Measurements from ENCODE around the gene CREB5. TPM values are rescaled to one million over a fixed set of nuclear protein-coding genes. Genes with fewer than 3 reads are reported as not detected.
"Not testable (repeated sequence)": the region's sequence is repeated elsewhere in the genome, so short reads cannot be mapped to it uniquely, and the experiment has no call there.

CREB5 gene
- total and polyA plus RNA-seq, 2 of the 13 experiments (the other 11 are each of a cell fraction or from before 2014, with no cell fraction given) = 0.38 to 0.71 TPM

DNA sequence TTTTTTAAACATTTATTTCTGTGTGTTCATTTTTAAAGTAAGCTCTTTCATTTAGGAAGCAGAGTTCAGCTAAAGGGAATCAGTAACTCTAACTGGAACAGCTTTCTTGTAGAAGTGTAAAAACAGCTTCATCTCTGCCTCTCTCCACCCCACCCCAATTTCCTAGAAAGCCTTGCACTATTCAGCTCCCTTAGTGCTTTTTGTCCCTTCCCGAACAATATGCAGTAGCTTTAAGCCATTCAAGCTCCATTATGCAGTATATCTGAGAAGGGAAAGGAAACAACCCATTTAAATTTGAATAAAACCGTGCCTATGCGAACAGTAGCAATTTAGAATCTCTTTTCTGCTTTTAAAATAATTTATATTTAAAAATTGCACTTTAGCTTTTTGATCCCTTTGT, 411.3 kb downstream of the CREB5 start (continued):
- TF ChIP-seq, protein P1, sequence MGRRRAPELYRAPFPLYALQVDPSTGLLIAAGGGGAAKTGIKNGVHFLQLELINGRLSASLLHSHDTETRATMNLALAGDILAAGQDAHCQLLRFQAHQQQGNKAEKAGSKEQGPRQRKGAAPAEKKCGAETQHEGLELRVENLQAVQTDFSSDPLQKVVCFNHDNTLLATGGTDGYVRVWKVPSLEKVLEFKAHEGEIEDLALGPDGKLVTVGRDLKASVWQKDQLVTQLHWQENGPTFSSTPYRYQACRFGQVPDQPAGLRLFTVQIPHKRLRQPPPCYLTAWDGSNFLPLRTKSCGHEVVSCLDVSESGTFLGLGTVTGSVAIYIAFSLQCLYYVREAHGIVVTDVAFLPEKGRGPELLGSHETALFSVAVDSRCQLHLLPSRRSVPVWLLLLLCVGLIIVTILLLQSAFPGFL (CRISPR knock-in tag; IDR thresholded peaks at IDR 0.05) = no peak
- TF ChIP-seq NFE2 (CRISPR knock-in tag; IDR thresholded peaks at IDR 0.05) (no peak), ZNF207 (IDR thresholded peaks at IDR 0.05; ENCODE audit: borderline replicate concordance) (no peak), ZNF629 (CRISPR knock-in tag; conservative IDR thresholded peaks at IDR 0.05) (no peak)
- TF ChIP-seq, protein P2, sequence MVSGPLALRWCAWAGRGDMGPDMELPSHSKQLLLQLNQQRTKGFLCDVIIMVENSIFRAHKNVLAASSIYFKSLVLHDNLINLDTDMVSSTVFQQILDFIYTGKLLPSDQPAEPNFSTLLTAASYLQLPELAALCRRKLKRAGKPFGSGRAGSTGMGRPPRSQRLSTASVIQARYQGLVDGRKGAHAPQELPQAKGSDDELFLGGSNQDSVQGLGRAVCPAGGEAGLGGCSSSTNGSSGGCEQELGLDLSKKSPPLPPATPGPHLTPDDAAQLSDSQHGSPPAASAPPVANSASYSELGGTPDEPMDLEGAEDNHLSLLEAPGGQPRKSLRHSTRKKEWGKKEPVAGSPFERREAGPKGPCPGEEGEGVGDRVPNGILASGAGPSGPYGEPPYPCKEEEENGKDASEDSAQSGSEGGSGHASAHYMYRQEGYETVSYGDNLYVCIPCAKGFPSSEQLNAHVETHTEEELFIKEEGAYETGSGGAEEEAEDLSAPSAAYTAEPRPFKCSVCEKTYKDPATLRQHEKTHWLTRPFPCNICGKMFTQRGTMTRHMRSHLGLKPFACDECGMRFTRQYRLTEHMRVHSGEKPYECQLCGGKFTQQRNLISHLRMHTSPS (CRISPR knock-in tag; IDR thresholded peaks at IDR 0.05; ENCODE audit: low read depth) = no peak

DNA sequence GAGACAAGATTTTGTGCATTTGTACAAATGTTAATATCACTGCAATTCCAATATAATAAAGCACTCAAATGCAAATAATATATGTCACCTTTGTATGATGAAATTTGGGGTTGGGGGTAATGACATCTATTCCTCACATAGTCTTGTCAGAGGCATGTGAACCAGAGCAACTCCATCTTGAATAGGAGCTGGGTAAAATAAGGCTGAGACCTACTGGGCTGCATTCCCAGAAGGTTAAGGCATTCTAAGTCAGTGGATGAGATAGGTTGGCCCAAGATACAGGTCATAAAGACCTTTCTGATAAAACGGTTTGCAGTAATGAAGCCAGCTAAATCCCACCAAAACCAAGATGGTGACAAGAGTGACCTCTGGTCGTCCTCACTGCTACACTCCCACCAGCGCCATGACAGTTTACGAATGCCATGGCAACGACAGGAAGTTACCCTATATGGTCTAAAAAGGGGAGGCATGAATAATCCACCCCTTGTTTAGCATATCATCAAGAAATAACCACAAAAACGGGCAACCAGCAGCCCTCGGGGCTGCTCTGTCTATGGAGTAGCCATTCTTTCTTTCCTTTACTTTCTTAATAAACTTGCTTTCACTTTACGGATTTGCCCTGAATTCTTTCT, 413.6 kb downstream of the CREB5 start:
- H2AFZ ChIP-seq (ENCODE audit: low read length); H3K27me3 ChIP-seq (ENCODE audit: control insufficient read depth in 1 of 2, insufficient read depth in 2 of 2, low read length in 2 of 2); H3K79me2 ChIP-seq (ENCODE audit: insufficient read depth, low read length); H3K9ac ChIP-seq (ENCODE audit: insufficient read depth, low read depth, low read length); H3K27ac ChIP-seq (ENCODE audit: extremely low read length, insufficient read depth, low read length); DNase-seq (ENCODE audit: low spot score); in situ Hi-C loops (cut with HindIII; ENCODE audit: extremely low pct_ligation_motif_present, low pct_unique_long_range_greater_than_20kb); H3K4me2 ChIP-seq (ENCODE audit: low read depth, low read length); H3K4me3 ChIP-seq (replicated peaks in 1 of 3; ENCODE audit: insufficient read depth in 1 of 3, low read depth in 2 of 3, low read length in 3 of 3); H3K4me1 ChIP-seq (ENCODE audit: insufficient read depth, low read length); H3K9me3 ChIP-seq (ENCODE audit: low read length); H4K20me1 ChIP-seq (ENCODE audit: insufficient read depth, low read length); FAIRE-seq; CTCF ChIA-PET (ENCODE audit: low intra/inter-chr PET ratio, low total read pairs); BruUV-seq (replicated peaks); intact Hi-C loops (cut with micrococcal nuclease; ENCODE audit: unreplicated experiment); H3K36me3 ChIP-seq (replicated peaks in 1 of 2; ENCODE audit: control insufficient read depth in 1 of 2, insufficient read depth in 2 of 2, low read length in 2 of 2); ATAC-seq; POLR2A ChIA-PET: not testable (repeated sequence)
- 22% methylated on average over 8 of the region's 8 CpGs for WGBS (ENCODE audit: low lambda C conversion rate)
